GM12875 (cell line): ENCODE data around the gene USH2A.

Experiments used
- H3K4me3 ChIP-seq: one replicate; pipeline ENCODE4 v1.5.1; 2011; ENCODE audit warnings: low read depth, low read length, control low read depth
- TF ChIP-seq, protein P1 (sequence below): IDR thresholded peaks from 2 replicates; pipeline ENCODE4 v1.5.1; 2011; ENCODE audit warnings: low read depth, mild to moderate bottlenecking, control low read depth, inconsistent platforms, low read length, moderate library complexity, borderline replicate concordance; ENCODE audit not compliant: insufficient read depth

USH2A gene

DNA sequence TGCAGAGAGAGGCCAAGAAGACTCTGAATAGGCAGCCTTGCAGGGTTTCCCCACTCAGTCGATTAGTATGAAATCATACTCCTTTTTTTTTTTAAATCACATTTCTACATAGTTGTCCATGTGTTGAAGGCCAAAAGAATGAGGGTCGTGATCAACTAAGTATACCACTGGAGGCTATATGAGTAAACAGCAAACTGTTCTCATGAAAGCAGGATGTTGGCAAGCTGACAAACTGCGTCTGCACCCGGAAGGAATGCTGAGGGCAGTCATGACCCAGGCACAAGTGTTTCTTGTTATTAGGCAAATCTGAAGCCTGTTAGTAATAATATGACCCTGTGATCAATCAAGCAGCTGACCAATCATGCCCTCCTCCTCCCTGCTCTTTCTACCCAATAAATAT, 213.2 kb downstream of the USH2A start:
- TF ChIP-seq, protein P1, sequence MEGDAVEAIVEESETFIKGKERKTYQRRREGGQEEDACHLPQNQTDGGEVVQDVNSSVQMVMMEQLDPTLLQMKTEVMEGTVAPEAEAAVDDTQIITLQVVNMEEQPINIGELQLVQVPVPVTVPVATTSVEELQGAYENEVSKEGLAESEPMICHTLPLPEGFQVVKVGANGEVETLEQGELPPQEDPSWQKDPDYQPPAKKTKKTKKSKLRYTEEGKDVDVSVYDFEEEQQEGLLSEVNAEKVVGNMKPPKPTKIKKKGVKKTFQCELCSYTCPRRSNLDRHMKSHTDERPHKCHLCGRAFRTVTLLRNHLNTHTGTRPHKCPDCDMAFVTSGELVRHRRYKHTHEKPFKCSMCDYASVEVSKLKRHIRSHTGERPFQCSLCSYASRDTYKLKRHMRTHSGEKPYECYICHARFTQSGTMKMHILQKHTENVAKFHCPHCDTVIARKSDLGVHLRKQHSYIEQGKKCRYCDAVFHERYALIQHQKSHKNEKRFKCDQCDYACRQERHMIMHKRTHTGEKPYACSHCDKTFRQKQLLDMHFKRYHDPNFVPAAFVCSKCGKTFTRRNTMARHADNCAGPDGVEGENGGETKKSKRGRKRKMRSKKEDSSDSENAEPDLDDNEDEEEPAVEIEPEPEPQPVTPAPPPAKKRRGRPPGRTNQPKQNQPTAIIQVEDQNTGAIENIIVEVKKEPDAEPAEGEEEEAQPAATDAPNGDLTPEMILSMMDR = no peak
- no peak overlapping the region for H3K4me3 ChIP-seq

DNA sequence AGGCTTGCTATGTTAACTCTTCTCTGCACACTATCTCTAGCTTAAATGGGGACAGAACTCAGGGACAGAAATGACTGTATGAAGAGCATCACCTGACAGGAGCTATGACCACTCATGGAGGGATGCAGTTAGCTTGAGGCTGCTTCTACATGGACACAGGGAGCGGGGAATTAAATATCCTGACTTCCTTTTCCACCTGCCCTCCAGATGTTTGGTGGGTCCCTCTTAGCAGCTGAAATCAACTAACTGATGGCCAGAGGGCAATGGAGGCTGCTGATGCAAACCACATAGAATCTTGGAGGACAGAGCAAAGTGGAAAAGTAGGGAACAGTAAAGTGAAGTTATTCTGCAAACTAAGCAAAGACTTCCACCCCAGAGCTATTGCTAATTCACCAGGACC, 214.1 kb downstream of the USH2A start:
- TF ChIP-seq, protein P1 = no peak
- H3K4me3 ChIP-seq = no peak overlapping the region

DNA sequence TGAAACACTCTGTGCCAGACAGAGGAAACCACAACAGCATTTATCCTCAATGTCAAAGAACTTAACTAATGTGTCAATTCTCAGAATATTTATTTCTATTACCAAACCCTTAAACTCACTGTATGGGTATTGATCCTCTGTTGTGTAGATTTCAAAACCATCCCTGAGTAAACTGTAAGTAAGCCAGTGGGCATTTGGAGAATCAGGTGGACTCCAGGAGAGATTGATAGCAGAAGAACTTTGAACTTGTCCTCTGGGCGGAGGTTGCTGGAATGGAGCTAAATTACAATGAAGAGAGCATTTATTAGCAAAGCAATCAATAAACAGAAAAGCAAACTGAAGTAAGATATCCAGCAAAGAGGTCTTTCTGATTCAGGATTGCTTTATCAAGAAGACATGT, 216.1 kb downstream of the USH2A start:
- TF ChIP-seq, protein P1 = no peak
- H3K4me3 ChIP-seq = no peak overlapping the region

DNA sequence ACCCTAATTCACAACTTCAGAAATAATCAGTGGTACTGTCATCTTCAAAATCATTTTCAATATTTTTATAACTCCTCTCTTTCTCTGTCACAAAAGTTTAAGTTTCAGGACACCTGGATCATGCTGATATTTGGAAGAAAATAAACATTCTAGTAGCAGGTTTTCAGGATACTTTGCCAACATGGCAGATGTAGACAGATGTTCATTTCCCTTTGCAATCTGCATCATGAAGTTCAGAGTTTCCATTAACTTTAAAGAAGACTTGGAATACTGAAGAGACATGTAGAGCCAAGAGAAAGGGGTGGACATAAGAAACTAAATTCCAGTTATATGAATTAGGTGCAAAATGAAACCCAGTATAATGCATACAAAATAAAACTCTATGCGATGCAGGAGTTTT, 218.1 kb downstream of the USH2A start:
- no peak overlapping the region for H3K4me3 ChIP-seq
- TF ChIP-seq, protein P1 = no peak

DNA sequence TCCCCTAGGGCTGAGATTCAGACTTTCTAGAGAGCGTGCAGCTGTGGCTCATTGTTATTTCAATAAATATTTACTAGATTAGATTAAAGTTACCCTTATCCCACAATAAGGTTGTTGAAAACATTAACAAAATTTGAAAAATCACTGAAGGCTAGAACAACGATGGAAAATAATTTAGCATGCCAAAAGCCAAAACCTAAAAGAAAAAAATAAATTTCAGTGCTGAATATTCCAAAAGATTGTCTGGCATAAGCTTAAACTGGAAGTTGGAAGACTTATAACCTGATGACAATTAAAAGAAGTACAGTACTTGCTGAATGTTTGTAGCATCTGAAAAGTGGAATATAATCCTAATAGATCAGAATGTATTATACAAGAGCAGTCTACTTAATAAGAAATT, 221.3 kb downstream of the USH2A start:
- TF ChIP-seq, protein P1 = no peak
- H3K4me3 ChIP-seq = no peak overlapping the region

DNA sequence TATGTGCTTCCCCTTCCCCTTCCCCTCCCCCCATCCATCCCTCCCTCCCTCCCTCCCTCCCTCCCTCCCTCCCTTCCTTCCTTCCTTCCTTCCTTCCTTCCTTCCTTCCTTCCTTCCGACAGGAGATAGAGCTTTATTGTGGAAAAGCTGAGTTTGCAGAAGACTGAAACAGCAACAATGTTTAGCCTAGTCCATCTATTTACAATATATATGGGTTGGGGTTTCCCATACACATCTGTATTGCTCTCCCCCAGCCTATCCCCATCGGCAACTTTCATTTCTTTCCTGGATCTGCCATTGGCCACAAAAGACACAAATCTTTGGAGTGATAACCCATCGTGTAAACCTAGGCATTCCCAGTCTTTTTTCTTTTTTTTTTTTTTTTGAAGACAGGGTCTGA, 222.3 kb downstream of the USH2A start:
- TF ChIP-seq, protein P1 = no peak
- no peak overlapping the region for H3K4me3 ChIP-seq

DNA sequence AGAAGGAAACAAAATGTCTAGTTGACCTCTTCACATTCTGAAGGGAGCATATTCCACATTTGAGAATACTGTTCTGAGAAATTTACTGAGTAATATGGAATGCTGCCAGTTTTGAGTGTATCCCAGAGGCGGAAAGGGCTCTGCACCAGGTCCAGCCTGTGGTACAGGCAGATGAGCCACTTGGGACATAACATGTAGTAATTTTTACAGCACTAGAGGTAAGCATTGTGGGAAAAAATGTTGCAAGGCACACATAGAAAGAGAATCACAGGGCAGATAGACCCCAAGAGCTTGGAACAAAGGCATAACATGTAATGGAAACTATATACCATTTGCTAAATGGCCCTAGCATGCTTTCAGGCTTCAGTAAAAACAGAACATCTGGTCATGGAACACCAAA, 228.5 kb downstream of the USH2A start:
- H3K4me3 ChIP-seq = no peak overlapping the region
- TF ChIP-seq, protein P1 = no peak
